Activated naive CD8-positive, alpha-beta T cell treated with anti-CD3 and anti-CD28 coated beads for 36 hours (primary cell): ENCODE measurements around the gene PTPRM. TPM values are rescaled to one million over a fixed set of nuclear protein-coding genes. Genes with fewer than 3 reads are reported as not detected.
A peak's percentile ranks its signal among the peaks of the same experiment; 100 is the strongest.

Source experiments
- DNase-seq: peaks from one replicate; pipeline ENCODE4 v3.0.0; 2021
- H3K27ac Mint-ChIP-seq: one replicate; pipeline ENCODE4 v1.8.0; 2022; ENCODE audit warnings: mild to moderate bottlenecking, moderate library complexity, mixed read lengths
- H3K27me3 Mint-ChIP-seq: one replicate; pipeline ENCODE4 v1.8.0; 2022; ENCODE audit warnings: mild to moderate bottlenecking, mixed read lengths
- H3K36me3 Mint-ChIP-seq: one replicate; pipeline ENCODE4 v1.8.0; 2021; ENCODE audit warnings: mild to moderate bottlenecking, mixed read lengths
- H3K4me1 Mint-ChIP-seq: one replicate; pipeline ENCODE4 v1.8.0; 2021; ENCODE audit warnings: mixed read lengths
- H3K4me3 Mint-ChIP-seq: one replicate; pipeline ENCODE4 v1.8.0; 2022; ENCODE audit warnings: mild to moderate bottlenecking, moderate library complexity, mixed read lengths
- H3K9me3 Mint-ChIP-seq: one replicate; pipeline ENCODE4 v1.8.0; 2022; ENCODE audit warnings: mixed read lengths
- total RNA-seq, 2 experiments: library from RNA; stranded (reverse); gene quantifications; one replicate each; pipeline ENCODE4 v1.2.3, GENCODE V29; 2021

PTPRM gene
- total RNA-seq, 2 experiments from 2014 or later: 0.22 to 0.52 TPM

- DNase-seq: no peak
- Mint-ChIP-seq H3K4me1 (no peaks in the 10 kb centered on the region), H3K36me3 (no peaks in the 10 kb centered on the region), H3K9me3 (peaks cover 9% of the 10 kb centered on the region), H3K27me3 (peaks cover 3% of the 10 kb centered on the region), H3K27ac (no peak overlapping the region), H3K4me3 (no peak overlapping the region)
Observed at GRCh38 chr18:8412117-8412516, 845.0 kb downstream of the PTPRM start.

GRCh38 chr18:8413189-8413588, 846.1 kb downstream of the PTPRM start:
- no peaks in the 10 kb centered on the region for H3K36me3 Mint-ChIP-seq

GRCh38 chr18:8413751-8414150, 846.6 kb downstream of the PTPRM start:
- H3K4me1 Mint-ChIP-seq: no peaks in the 10 kb centered on the region
- H3K4me3 Mint-ChIP-seq: no peak overlapping the region
- H3K36me3 Mint-ChIP-seq: no peaks in the 10 kb centered on the region
- DNase-seq: no peak
- H3K27me3 Mint-ChIP-seq: peaks cover 3% of the 10 kb centered on the region
- H3K9me3 Mint-ChIP-seq: peaks cover 9% of the 10 kb centered on the region
- H3K27ac Mint-ChIP-seq: no peak overlapping the region

More at GRCh38 chr18:8413189-8413588, 846.1 kb downstream of the PTPRM start:
- peaks cover 3% of the 10 kb centered on the region for H3K27me3 Mint-ChIP-seq
- H3K4me3 Mint-ChIP-seq: no peak overlapping the region
- DNase-seq: no peak
- H3K9me3 Mint-ChIP-seq: peaks cover 9% of the 10 kb centered on the region
- H3K27ac Mint-ChIP-seq: no peak overlapping the region
- no peaks in the 10 kb centered on the region for H3K4me1 Mint-ChIP-seq

- Mint-ChIP-seq H3K27ac (no peak overlapping the region), H3K27me3 (peaks cover 3% of the 10 kb centered on the region), H3K4me3 (no peak overlapping the region), H3K36me3 (no peaks in the 10 kb centered on the region), H3K4me1 (no peaks in the 10 kb centered on the region), H3K9me3 (peaks cover 3% of the 10 kb centered on the region)
- DNase-seq: no peak
Observed at GRCh38 chr18:8416212-8417019, 849.3 kb downstream of the PTPRM start.

- Mint-ChIP-seq H3K4me1 (no peaks in the 10 kb centered on the region), H3K27me3 (no peaks in the 10 kb centered on the region), H3K27ac (no peak overlapping the region), H3K9me3 (no peaks in the 10 kb centered on the region), H3K36me3 (no peaks in the 10 kb centered on the region), H3K4me3 (no peak overlapping the region)
- no peak for DNase-seq
Observed at GRCh38 chr18:8422391-8422790, 855.3 kb downstream of the PTPRM start.

- H3K27me3 Mint-ChIP-seq: no peaks in the 10 kb centered on the region
- H3K4me3 Mint-ChIP-seq: no peak overlapping the region
- H3K27ac Mint-ChIP-seq: no peak overlapping the region
- no peaks in the 10 kb centered on the region for H3K9me3 Mint-ChIP-seq
- no peak for DNase-seq
- H3K4me1 Mint-ChIP-seq: no peaks in the 10 kb centered on the region
- H3K36me3 Mint-ChIP-seq: no peaks in the 10 kb centered on the region
Observed at GRCh38 chr18:8423051-8423557, 856.0 kb downstream of the PTPRM start.

- Mint-ChIP-seq H3K4me1 (no peaks in the 10 kb centered on the region), H3K27ac (no peak overlapping the region), H3K27me3 (no peaks in the 10 kb centered on the region), H3K9me3 (no peaks in the 10 kb centered on the region), H3K4me3 (no peak overlapping the region), H3K36me3 (no peaks in the 10 kb centered on the region)
- DNase-seq: no peak
Observed at GRCh38 chr18:8424481-8424880, 857.4 kb downstream of the PTPRM start.

- Mint-ChIP-seq H3K9me3 (no peaks in the 10 kb centered on the region), H3K36me3 (no peaks in the 10 kb centered on the region), H3K4me1 (no peaks in the 10 kb centered on the region), H3K27me3 (no peaks in the 10 kb centered on the region), H3K27ac (no peak overlapping the region), H3K4me3 (no peak overlapping the region)
- no peak for DNase-seq
Observed at GRCh38 chr18:8424917-8425725, 858.0 kb downstream of the PTPRM start.

GRCh38 chr18:8426401-8426800, 859.3 kb downstream of the PTPRM start:
- Mint-ChIP-seq H3K4me3 (no peak overlapping the region), H3K27ac (no peak overlapping the region), H3K36me3 (no peaks in the 10 kb centered on the region), H3K4me1 (no peaks in the 10 kb centered on the region), H3K27me3 (no peaks in the 10 kb centered on the region), H3K9me3 (no peaks in the 10 kb centered on the region)
- peak; percentile 14 for DNase-seq

- H3K27me3 Mint-ChIP-seq: no peaks in the 10 kb centered on the region
- H3K4me1 Mint-ChIP-seq: no peaks in the 10 kb centered on the region
Observed at GRCh38 chr18:8427339-8427738, 860.2 kb downstream of the PTPRM start.

GRCh38 chr18:8428951-8429350, 861.8 kb downstream of the PTPRM start:
- Mint-ChIP-seq H3K36me3 (no peaks in the 10 kb centered on the region), H3K4me1 (no peaks in the 10 kb centered on the region), H3K9me3 (no peaks in the 10 kb centered on the region), H3K27me3 (no peaks in the 10 kb centered on the region), H3K4me3 (no peak overlapping the region), H3K27ac (no peak overlapping the region)
- DNase-seq: no peak

More at GRCh38 chr18:8427339-8427738, 860.2 kb downstream of the PTPRM start:
- DNase-seq: no peak
- H3K9me3 Mint-ChIP-seq: no peaks in the 10 kb centered on the region
- no peak overlapping the region for H3K4me3 Mint-ChIP-seq
- H3K36me3 Mint-ChIP-seq: no peaks in the 10 kb centered on the region
- H3K27ac Mint-ChIP-seq: no peak overlapping the region

- H3K27me3 Mint-ChIP-seq: no peaks in the 10 kb centered on the region
- H3K36me3 Mint-ChIP-seq: no peaks in the 10 kb centered on the region
- H3K9me3 Mint-ChIP-seq: no peaks in the 10 kb centered on the region
- DNase-seq: no peak
- H3K27ac Mint-ChIP-seq: no peak overlapping the region
- H3K4me3 Mint-ChIP-seq: no peak overlapping the region
- H3K4me1 Mint-ChIP-seq: no peaks in the 10 kb centered on the region
Observed at GRCh38 chr18:8431036-8431435, 863.9 kb downstream of the PTPRM start.

GRCh38 chr18:8433323-8433722, 866.2 kb downstream of the PTPRM start:
- Mint-ChIP-seq H3K27me3 (no peaks in the 10 kb centered on the region), H3K4me3 (no peak overlapping the region), H3K27ac (no peak overlapping the region), H3K4me1 (no peaks in the 10 kb centered on the region), H3K9me3 (no peaks in the 10 kb centered on the region), H3K36me3 (no peaks in the 10 kb centered on the region)
- no peak for DNase-seq

GRCh38 chr18:8433771-8434170, 866.7 kb downstream of the PTPRM start:
- Mint-ChIP-seq H3K4me1 (no peaks in the 10 kb centered on the region), H3K27ac (no peak overlapping the region), H3K9me3 (no peaks in the 10 kb centered on the region), H3K27me3 (no peaks in the 10 kb centered on the region), H3K4me3 (no peak overlapping the region), H3K36me3 (no peaks in the 10 kb centered on the region)
- DNase-seq: no peak

GRCh38 chr18:8435376-8435775, 868.3 kb downstream of the PTPRM start:
- DNase-seq: no peak
- Mint-ChIP-seq H3K9me3 (peaks cover 8% of the 10 kb centered on the region), H3K4me3 (no peak overlapping the region), H3K36me3 (no peaks in the 10 kb centered on the region), H3K27ac (no peak overlapping the region), H3K27me3 (no peaks in the 10 kb centered on the region), H3K4me1 (no peaks in the 10 kb centered on the region)
